ENCODE results near the gene PDZD2.

GRCh38 chr5:31688515-31689092 lies 49.7 kb downstream of the PDZD2 start:
- TF ChIP-seq, protein P1, sequence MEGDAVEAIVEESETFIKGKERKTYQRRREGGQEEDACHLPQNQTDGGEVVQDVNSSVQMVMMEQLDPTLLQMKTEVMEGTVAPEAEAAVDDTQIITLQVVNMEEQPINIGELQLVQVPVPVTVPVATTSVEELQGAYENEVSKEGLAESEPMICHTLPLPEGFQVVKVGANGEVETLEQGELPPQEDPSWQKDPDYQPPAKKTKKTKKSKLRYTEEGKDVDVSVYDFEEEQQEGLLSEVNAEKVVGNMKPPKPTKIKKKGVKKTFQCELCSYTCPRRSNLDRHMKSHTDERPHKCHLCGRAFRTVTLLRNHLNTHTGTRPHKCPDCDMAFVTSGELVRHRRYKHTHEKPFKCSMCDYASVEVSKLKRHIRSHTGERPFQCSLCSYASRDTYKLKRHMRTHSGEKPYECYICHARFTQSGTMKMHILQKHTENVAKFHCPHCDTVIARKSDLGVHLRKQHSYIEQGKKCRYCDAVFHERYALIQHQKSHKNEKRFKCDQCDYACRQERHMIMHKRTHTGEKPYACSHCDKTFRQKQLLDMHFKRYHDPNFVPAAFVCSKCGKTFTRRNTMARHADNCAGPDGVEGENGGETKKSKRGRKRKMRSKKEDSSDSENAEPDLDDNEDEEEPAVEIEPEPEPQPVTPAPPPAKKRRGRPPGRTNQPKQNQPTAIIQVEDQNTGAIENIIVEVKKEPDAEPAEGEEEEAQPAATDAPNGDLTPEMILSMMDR (conservative IDR thresholded peaks at IDR 0.05; ENCODE audit: low read length), result no peak
- TF ChIP-seq EZH2phosphoT487 (IDR thresholded peaks at IDR 0.05; ENCODE audit: borderline replicate concordance), result no peak

All from Loucy (cell line).